GM19468 (cell line): ENCODE data around the gene CCDC186.
"Not testable (repeated sequence)": the region's sequence is repeated elsewhere in the genome, so short reads cannot be mapped to it uniquely, and the experiment has no call there.

ENCODE experiments used
- ATAC-seq: cut with Tn5 transposase; IDR thresholded peaks from one replicate; pipeline ENCODE4 v1.9.1; 2021; ENCODE audit warnings: mild to moderate bottlenecking, moderate library complexity, moderate number of reproducible peaks; ENCODE audit not compliant: unreplicated experiment; ENCODE audit errors: extremely low read depth

Gene CCDC186

GRCh38 chr10:114175667-114176066, 1.7 kb upstream of the CCDC186 start:
- ATAC-seq: no peak

GRCh38 chr10:114174695-114175188, 739 bp upstream of the CCDC186 start:
- ATAC-seq: no peak

- no peak for ATAC-seq
Measured at GRCh38 chr10:114173603-114173920, 441 bp downstream of the CCDC186 start.

DNA sequence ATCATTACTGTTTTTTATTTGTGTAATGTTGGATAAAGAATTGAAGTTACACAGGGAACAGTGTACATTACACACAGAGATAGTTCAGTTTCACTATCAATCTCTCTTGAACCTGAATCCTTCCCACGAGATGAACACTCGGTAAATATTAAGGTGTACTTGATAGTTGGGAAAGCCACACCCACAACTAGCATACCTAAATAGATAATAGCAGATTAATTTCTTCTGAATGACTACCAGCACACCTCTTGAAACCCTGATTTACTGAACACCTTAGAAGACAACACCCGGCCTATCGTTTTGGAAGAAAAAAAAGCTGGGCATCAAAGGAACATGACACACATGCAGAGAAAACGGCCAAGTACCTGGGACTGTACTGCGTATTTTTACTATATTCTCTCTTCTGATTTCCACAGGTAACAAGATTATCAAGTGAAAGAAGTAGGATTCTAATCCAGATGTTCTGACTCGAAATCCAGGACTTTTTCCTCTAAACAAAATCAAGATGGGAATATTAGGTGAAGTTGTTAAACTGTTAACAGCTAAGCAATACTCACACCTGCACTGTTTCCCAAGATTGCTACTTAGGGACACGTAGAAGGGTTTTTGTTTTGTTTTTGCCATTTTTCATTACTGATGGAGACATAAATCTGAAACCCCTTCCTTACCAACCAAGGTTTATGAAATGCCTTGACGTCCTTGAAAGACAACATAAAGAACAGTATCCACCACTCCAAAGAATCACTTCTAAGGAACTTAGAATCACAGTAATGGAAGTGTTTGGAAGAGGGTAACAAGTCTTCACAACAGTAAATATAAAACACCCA, 1.0 kb downstream of the CCDC186 start:
- no peak for ATAC-seq

DNA sequence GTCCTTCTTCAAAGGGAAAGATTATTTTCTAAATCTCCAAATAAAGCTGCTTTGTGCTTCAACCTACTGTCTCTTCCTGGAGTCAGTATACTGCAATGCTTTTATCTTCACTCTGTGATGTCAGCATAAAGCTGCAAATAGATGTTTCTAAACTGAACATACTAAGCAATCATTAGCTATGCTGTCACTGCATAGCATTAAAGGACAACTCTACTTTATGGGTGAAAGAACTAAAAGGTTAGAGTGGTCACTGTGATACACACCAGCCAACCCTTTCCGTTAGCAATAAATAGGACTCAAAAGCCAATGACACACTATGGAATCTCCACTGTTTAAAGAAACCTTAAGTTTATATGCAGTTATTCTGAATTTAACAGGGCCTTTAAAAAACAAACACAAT, 1.8 kb downstream of the CCDC186 start:
- ATAC-seq: no peak

DNA sequence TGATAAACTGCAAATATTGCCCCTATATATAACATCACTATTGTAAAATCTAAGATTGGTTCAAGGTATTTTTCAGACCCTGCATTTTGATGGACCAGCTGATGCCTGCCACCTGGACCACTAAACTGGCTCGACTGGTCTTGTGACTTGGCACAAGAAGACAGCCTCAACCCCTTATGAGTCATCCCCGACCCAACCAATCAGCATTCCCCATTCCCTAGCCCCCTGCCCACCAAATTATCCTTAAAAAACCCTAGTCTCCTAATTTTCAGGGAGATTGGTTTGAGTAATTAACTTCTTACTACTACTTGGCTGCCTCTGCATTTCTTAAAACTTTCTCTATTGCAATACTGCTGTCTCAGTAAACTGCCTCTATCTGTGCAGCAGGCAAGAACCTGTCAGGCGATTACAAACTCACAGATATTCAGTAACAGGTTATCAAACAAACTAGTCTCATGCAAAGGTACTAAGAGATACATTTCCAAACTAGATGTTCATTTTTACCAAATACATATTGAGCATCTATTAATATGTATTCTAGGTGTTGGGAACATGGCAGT, 5.5 kb downstream of the CCDC186 start:
- ATAC-seq: no peak

- peak; percentile 36 for ATAC-seq
Measured at GRCh38 chr10:114167985-114168384, 6.0 kb downstream of the CCDC186 start.

- ATAC-seq: no peak
Measured at GRCh38 chr10:114166494-114166893, 7.5 kb downstream of the CCDC186 start.

DNA sequence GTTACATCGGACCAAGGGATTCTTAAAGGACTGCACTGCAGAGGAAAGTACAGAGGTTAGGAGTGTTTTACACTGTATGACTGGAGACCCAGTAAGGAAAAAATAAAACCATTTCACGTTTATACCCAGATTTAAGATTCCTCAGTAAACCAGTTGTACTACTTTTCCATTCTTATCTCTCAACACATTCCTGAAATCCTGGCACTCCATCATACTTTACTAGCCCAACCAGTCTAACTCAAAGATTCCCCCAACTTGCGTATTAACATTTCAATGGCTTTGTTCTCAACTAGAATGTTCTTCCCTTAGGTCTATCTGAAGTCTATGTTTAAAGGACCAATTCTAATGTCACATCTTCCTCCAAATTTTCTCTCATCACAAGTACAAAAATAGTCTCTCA, 8.0 kb downstream of the CCDC186 start:
- ATAC-seq: no peak

- ATAC-seq: no peak
Measured at GRCh38 chr10:114163062-114163461, 10.9 kb downstream of the CCDC186 start.

DNA sequence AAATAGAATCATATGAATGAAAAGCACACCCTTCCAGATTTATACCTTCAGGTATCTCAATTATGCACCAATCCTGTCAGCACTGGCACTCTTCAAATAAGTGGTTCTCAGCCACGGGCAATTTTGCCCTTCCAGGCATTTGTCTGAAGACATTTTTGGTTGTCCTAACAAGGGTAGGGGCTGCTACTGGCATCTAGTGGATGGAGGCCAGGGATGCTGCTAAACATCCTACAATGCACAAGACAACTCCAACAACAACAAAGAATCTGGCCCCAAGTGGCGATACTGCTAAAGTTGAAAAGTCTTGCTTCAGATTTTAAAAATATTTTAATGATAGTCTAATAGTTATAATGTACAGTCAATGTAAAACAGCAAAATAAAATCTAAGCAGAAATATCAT, 16.1 kb downstream of the CCDC186 start:
- no peak for ATAC-seq

DNA sequence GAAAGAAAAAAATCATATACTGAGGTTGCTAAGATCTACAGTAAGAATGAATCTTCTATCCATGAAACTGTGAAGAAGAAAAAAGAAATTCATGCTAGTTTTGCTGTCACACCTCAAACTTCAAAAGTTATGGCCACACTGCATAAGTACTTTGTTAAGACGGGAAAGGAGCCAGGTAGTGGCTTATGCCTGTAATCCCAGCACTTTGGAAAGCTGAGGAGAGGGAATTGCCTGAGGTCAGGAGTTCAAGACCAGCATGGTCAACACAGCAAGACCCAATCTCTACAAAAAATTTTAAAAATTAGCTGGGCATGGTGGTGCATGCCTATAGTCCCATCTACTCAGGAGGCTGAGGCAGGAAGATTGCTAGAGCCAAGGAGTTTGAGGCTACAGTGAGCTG, 22.1 kb downstream of the CCDC186 start:
- no peak for ATAC-seq

GRCh38 chr10:114151486-114151885, 22.5 kb downstream of the CCDC186 start:
- ATAC-seq: no peak

DNA sequence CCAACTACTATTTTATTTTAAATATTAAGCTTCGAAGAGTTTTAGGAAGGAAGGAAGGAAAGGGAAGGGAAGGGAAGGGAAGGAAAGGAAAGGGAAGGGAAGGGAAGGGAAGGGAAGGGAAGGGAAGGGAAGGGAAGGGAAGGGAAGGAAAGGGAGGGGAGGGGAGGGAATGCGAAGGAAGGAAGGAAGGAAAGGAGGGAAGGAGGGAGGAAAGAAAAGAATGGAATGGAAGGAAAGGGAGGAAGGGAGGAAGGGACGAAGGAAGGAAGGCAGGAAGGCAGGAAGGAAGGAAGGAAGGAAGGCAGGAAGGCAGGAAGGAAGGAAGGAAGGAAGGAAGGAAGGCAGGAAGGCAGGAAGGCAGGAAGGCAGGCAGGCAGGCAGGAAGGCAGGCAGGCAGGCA, 24.5 kb downstream of the CCDC186 start:
- not testable (repeated sequence) for ATAC-seq

GRCh38 chr10:114143160-114143559, 30.8 kb downstream of the CCDC186 start:
- no peak for ATAC-seq

- no peak for ATAC-seq
Measured at GRCh38 chr10:114142018-114142417, 32.0 kb downstream of the CCDC186 start.

DNA sequence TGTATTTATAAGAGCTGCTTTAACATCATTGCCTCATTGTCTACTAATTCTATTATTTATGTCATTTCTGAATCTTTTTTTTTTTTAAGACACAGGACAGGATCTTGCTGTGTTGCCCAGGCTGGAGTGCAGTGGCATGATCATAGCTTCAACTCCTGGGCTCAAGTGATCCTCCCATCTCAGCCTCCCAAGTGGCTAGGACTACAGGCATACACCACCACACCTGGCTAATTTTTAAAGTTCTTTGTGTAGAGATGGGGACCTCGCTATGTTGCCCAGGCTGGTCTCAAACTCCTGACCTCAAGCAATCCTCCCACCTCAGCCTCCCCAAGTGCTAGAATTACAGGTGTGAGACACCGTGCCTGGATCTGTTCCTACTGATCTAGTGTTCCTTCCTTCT, 33.2 kb downstream of the CCDC186 start:
- not testable (repeated sequence) for ATAC-seq

GRCh38 chr10:114140036-114140435, 34.0 kb downstream of the CCDC186 start:
- ATAC-seq: no peak

DNA sequence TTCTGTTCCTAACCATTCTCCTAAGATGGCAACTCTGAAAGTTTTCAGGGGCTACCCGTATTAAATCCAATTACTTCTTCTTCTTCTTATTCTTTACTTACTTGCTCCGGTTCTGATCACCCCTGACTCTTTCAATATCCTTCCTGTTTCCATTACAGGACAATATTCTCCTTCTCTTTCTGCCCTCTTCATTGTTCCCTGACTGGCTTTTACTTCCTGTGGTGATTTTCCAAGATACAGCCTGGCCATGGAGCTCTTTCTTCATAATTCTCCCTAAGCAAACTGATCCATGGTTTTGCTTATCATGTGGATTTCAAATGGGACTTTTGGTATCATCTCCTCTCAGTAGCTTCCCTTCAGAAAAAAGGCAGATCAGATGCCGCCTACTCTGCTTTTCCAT, 35.4 kb downstream of the CCDC186 start:
- no peak for ATAC-seq

DNA sequence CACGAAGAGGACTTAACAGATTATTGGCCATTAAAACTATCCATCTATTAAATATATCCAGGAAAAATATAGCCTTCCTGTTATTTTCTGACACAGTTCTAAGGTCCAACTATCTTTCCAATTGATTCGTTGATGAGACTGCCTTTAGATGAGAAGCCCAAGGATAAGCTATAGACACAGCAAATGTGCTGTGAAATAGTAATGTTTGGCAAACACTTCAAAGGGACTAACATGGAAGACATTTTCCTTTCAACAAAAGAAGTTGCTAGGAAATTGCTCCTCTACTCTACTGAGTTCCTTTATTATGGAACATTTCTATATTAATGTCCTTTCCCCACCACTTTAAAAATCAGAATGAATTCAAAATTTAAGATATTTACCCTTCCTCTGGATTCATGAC, 38.5 kb downstream of the CCDC186 start:
- no peak for ATAC-seq

DNA sequence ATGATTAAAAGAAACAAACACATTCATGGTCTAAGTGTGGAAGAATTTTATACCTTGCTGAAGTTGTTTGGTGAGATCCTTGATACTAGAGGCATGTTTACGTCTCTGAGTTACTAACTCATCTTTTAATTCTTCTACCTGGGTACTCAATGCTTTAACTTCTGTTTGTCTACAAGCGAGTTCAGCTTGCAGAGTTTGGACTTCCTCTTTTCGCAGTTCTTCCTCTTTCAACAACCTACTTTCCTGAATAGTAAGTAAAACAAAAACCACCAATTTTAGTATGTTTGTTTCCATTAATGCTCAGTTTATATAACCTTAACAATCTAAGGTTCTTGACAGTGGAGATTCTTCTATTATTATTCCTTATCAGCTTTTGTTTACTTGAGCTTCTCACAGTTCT, 42.9 kb downstream of the CCDC186 start:
- no peak for ATAC-seq

GRCh38 chr10:114121031-114121430, 53.0 kb downstream of the CCDC186 start:
- no peak for ATAC-seq
